Measurements from ENCODE around the gene EIF4E1B.

DNA sequence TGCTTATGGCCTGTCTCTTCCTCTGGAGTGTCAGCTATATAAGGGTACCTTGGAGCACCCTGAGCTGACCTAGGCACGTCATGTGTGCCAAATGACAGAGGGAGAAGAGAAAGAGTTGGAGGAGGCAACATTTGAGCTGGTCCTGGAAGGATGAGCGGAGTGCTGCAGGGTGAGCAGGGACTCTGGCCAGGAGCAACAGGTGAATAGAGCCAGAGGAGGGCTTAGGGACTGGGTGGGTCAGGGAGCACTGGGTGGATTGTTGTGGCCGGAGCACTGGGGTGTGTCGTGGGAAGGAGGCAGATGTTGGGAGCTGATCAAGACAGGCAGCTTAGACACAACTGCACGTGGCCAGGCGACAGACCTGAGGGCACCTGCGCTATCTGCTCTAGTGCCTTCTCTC lies 60.4 kb downstream of the EIF4E1B start:
- no peak for TF ChIP-seq POLR2AphosphoS5 (IDR thresholded peaks at IDR 0.05)
- TF ChIP-seq, protein P1, sequence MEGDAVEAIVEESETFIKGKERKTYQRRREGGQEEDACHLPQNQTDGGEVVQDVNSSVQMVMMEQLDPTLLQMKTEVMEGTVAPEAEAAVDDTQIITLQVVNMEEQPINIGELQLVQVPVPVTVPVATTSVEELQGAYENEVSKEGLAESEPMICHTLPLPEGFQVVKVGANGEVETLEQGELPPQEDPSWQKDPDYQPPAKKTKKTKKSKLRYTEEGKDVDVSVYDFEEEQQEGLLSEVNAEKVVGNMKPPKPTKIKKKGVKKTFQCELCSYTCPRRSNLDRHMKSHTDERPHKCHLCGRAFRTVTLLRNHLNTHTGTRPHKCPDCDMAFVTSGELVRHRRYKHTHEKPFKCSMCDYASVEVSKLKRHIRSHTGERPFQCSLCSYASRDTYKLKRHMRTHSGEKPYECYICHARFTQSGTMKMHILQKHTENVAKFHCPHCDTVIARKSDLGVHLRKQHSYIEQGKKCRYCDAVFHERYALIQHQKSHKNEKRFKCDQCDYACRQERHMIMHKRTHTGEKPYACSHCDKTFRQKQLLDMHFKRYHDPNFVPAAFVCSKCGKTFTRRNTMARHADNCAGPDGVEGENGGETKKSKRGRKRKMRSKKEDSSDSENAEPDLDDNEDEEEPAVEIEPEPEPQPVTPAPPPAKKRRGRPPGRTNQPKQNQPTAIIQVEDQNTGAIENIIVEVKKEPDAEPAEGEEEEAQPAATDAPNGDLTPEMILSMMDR (IDR thresholded peaks at IDR 0.05) = no peak
- no peak for TF ChIP-seq EP300 (IDR thresholded peaks at IDR 0.05)
